Measurements from ENCODE around the gene FTSJ3.

DNA sequence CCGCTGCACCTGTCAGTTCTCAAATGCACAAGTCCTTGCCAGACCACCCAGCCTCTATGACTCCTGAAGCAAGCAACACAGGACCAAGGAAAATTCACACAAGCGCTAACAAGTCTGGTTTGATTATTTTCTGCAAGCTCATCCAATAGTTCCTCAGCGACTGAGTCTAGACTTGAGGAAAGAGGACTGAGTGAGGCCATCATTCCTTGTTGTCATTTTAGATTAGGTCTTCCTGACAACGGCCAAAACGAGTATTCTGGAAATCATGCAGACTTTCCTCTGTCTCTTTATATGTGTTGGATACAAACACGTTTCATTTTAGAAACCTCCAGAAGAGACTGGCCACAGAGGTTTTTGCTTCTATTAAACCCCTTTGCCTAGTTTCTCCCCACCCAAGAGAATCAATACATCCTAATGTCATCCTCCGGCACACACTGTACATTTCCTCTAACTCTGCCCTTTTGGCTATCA is 54.6 kb downstream of the FTSJ3 start:
- TF ChIP-seq, protein P1, sequence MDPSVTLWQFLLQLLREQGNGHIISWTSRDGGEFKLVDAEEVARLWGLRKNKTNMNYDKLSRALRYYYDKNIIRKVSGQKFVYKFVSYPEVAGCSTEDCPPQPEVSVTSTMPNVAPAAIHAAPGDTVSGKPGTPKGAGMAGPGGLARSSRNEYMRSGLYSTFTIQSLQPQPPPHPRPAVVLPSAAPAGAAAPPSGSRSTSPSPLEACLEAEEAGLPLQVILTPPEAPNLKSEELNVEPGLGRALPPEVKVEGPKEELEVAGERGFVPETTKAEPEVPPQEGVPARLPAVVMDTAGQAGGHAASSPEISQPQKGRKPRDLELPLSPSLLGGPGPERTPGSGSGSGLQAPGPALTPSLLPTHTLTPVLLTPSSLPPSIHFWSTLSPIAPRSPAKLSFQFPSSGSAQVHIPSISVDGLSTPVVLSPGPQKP (IDR thresholded peaks at IDR 0.05; ENCODE audit: low read depth, low read length), result no peak
- TF ChIP-seq CHD1 (IDR thresholded peaks at IDR 0.05; ENCODE audit: low read depth, low read length) (no peak; the same call in 1 of the 2 replicates), RFX5 (IDR thresholded peaks at IDR 0.05; ENCODE audit: low read depth, low read length) (no peak), CEBPB (IDR thresholded peaks at IDR 0.05; ENCODE audit: borderline replicate concordance in 1 of 2, low read depth in 2 of 2, low read length in 2 of 2) (no peak), RAD21 (IDR thresholded peaks at IDR 0.05; ENCODE audit: insufficient read depth, low read depth, low read length) (no peak), EP300 (IDR thresholded peaks at IDR 0.05; ENCODE audit: borderline replicate concordance in 1 of 2, control insufficient read depth in 1 of 2, low read depth in 2 of 2, low read length in 2 of 2) (no peak)
- TF ChIP-seq, protein P2, sequence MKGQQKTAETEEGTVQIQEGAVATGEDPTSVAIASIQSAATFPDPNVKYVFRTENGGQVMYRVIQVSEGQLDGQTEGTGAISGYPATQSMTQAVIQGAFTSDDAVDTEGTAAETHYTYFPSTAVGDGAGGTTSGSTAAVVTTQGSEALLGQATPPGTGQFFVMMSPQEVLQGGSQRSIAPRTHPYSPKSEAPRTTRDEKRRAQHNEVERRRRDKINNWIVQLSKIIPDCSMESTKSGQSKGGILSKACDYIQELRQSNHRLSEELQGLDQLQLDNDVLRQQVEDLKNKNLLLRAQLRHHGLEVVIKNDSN (IDR thresholded peaks at IDR 0.05; ENCODE audit: borderline replicate concordance, extremely low read length, insufficient read depth, low read depth, low read length), result no peak
